ENCODE results near the gene GRM1.

DNA sequence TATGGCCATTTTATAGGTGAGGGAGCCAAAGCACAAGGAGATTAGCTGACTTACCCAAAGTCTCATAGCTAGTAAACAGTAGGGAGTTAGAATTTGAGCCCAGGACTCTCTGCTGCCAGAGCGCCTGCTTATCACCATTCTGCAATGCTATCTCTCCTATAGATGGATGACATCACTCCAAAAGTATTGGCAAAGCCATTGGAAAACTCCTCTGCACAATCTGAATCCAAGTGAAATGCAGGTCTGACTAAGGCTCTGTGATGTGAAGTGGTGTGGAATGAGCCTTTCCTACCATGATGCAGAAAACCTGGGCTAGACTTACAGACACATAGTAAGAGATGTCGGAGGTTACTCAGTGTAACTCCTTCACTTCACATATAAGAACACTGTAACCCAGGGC, 106.3 kb downstream of the GRM1 start:
- no peak for TF ChIP-seq CTCF (IDR thresholded peaks at IDR 0.05; ENCODE audit: low read length)
- TF ChIP-seq EZH2 (IDR thresholded peaks at IDR 0.05; ENCODE audit: borderline replicate concordance, low read length), result no peak
